Measurements from ENCODE around the gene RAPGEF6. TPM values are rescaled to one million over a fixed set of nuclear protein-coding genes. Genes with fewer than 3 reads are reported as not detected.

RAPGEF6 gene
- total RNA-seq, 3 donors from 2014 or later: 21.8 to 56.3 (median 31.5) TPM

Other genes starting within 250 kb of the RAPGEF6 start
- gene FNIP1, start 161.8 kb upstream of the RAPGEF6 start, total RNA-seq: 10 to 100 TPM; 60.3 to 96.3 (median 70.9) TPM